GM23338 (cell line): ENCODE results near the gene SRR. TPM values are rescaled to one million over a fixed set of nuclear protein-coding genes. Genes with fewer than 3 reads are reported as not detected.

Experiments used
- ATAC-seq: fragments of 200-7000 bp; cut with Tn5 transposase; 3 replicates; pipeline ENCODE4 v1.9.1; 2020
- DNase-seq: peaks from one replicate; pipeline ENCODE4 v3.0.0-alpha.2; 2015; ENCODE audit warnings: low spot score
- H2AFZ ChIP-seq: fragments of 200-600 bp; sonication (generic); 2 replicates; pipeline ENCODE4 v1.8.0; 2016; ENCODE audit warnings: antibody characterized with exemption, mild to moderate bottlenecking, moderate library complexity
- H3F3A ChIP-seq: fragments of 200-600 bp; sonication (generic); replicated peaks from 2 replicates; pipeline ENCODE4 v1.8.0; 2017; ENCODE audit warnings: antibody characterized with exemption, mixed run types, low read depth
- H3K27ac ChIP-seq: fragments of 200-600 bp; sonication (generic); 2 replicates; pipeline ENCODE4 v1.6.1; 2016; ENCODE audit warnings: low read depth
- H3K27me3 ChIP-seq: fragments of 200-600 bp; sonication (generic); 2 replicates; pipeline ENCODE4 v1.8.0; 2016; ENCODE audit warnings: mild to moderate bottlenecking, mixed run types, moderate library complexity; ENCODE audit not compliant: insufficient read depth
- H3K36me3 ChIP-seq: fragments of 200-600 bp; sonication (generic); 2 replicates; pipeline ENCODE4 v1.8.0; 2016; ENCODE audit warnings: mild to moderate bottlenecking; ENCODE audit not compliant: insufficient read depth
- H3K4me1 ChIP-seq: fragments of 200-600 bp; sonication (generic); 2 replicates; pipeline ENCODE4 v1.8.0; 2016; ENCODE audit warnings: mild to moderate bottlenecking, moderate library complexity; ENCODE audit not compliant: insufficient read depth
- H3K4me2 ChIP-seq: fragments of 200-600 bp; sonication (generic); 2 replicates; pipeline ENCODE4 v1.7.1; 2017; ENCODE audit warnings: mixed run types
- H3K4me3 ChIP-seq: fragments of 200-600 bp; sonication (generic); 2 replicates; pipeline ENCODE4 v1.6.1; 2016; ENCODE audit warnings: mixed run types
- H3K79me2 ChIP-seq: fragments of 200-600 bp; sonication (generic); replicated peaks from 2 replicates; pipeline ENCODE4 v1.8.0; 2017; ENCODE audit warnings: mild to moderate bottlenecking; ENCODE audit not compliant: insufficient read depth
- H3K9me2 ChIP-seq: fragments of 200-600 bp; sonication (generic); 2 replicates; pipeline ENCODE4 v1.8.0; 2017; ENCODE audit not compliant: insufficient read depth
- H4K20me1 ChIP-seq: fragments of 200-600 bp; sonication (generic); replicated peaks from 2 replicates; pipeline ENCODE4 v1.8.0; 2017; ENCODE audit warnings: mild to moderate bottlenecking; ENCODE audit not compliant: insufficient read depth
- H3K27ac Mint-ChIP-seq: 2 replicates; pipeline ENCODE4 v1.8.0; 2020; ENCODE audit warnings: inconsistent platforms, mild to moderate bottlenecking, moderate library complexity, mixed read lengths
- H3K27me3 Mint-ChIP-seq: 3 replicates; pipeline ENCODE4 v1.8.0; 2022; ENCODE audit warnings: low read depth, mild to moderate bottlenecking, moderate library complexity, mixed read lengths, inconsistent platforms; ENCODE audit not compliant: insufficient read depth, poor library complexity
- H3K36me3 Mint-ChIP-seq: 3 replicates; pipeline ENCODE4 v1.8.0; 2021; ENCODE audit warnings: low read depth, mild to moderate bottlenecking, inconsistent platforms, moderate library complexity, mixed read lengths
- H3K4me1 Mint-ChIP-seq: 3 replicates; pipeline ENCODE4 v1.8.0; 2020; ENCODE audit warnings: mild to moderate bottlenecking, inconsistent platforms, mixed read lengths
- H3K4me3 Mint-ChIP-seq: 3 replicates; pipeline ENCODE4 v1.8.0; 2021; ENCODE audit warnings: moderate library complexity, mild to moderate bottlenecking, inconsistent platforms, mixed read lengths
- H3K9me3 Mint-ChIP-seq: 3 replicates; pipeline ENCODE4 v1.8.0; 2020; ENCODE audit warnings: moderate library complexity, mild to moderate bottlenecking, inconsistent platforms, mixed read lengths
- CREB1 ChIP-seq: fragments of 250-450 bp; sonication (Bioruptor Pico); IDR thresholded peaks from 2 replicates; pipeline ENCODE4 v1.5.0; 2020; ENCODE audit warnings: low read depth, mild to moderate bottlenecking, moderate library complexity
- CTCF ChIP-seq, 2 experiments: fragments of 200-600 bp in 1 of 2; sonication (generic) in 1 of 2; conservative IDR thresholded peaks; 2 replicates each; pipeline versions ENCODE4 v1.5.1 to v1.6.1; 2016 to 2017; ENCODE audit warnings: antibody characterized with exemption in 2 of 2, low read depth in 2 of 2, mild to moderate bottlenecking in 2 of 2, moderate library complexity in 1 of 2
- ETS1 ChIP-seq: IDR thresholded peaks from 2 replicates; pipeline ENCODE4 v1.6.1; 2016; ENCODE audit warnings: antibody characterized with exemption
- EZH2phosphoT487 ChIP-seq: fragments of 200-600 bp; sonication (generic); IDR thresholded peaks from one replicate; pipeline ENCODE4 v1.8.1; 2018; ENCODE audit warnings: antibody characterized with exemption; ENCODE audit not compliant: unreplicated experiment
- JUNB ChIP-seq: IDR thresholded peaks from one replicate; pipeline ENCODE4 v1.6.1; 2016; ENCODE audit warnings: antibody characterized with exemption; ENCODE audit not compliant: unreplicated experiment
- NANOG ChIP-seq: IDR thresholded peaks from 2 replicates; pipeline ENCODE4 v1.6.1; 2016; ENCODE audit warnings: antibody characterized with exemption, borderline replicate concordance
- ZNF462 ChIP-seq: fragments of 250-450 bp; sonication (Bioruptor Pico); IDR thresholded peaks from 2 replicates; pipeline ENCODE4 v1.5.0; 2020; ENCODE audit warnings: mild to moderate bottlenecking, moderate library complexity
- polyA plus RNA-seq: library from polyadenylated mRNA; unstranded; fragments of >200 nt; fragmentation: Nextera tagmentation; extraction: Ambion mirVana; gene quantifications from 2 replicates; pipeline ENCODE4 v1.2.1, GENCODE V29; 2016
- total RNA-seq: library from RNA; depleted of rRNA; stranded (reverse); fragments of >200 nt; shearing (Covaris generic); gene quantifications from 2 replicates; pipeline ENCODE4 v1.2.3, GENCODE V29; 2014

Gene SRR
- total and polyA plus RNA-seq, 2 experiments from 2014 or later = 2.8 to 5.4 TPM

- TF ChIP-seq ZNF462 (CRISPR knock-in tag) = no peak
Observed at GRCh38 chr17:2362881-2363280, 59.1 kb downstream of the SRR start (continued).

GRCh38 chr17:2363318-2363717 lies 59.6 kb downstream of the SRR start:
- no peak overlapping the region for H3K27ac ChIP-seq
- H3K36me3 ChIP-seq = no peaks in the 10 kb centered on the region
- no peaks in the 10 kb centered on the region for H3K79me2 ChIP-seq
- Mint-ChIP-seq H3K9me3 (no peaks in the 10 kb centered on the region), H3K27ac (no peak overlapping the region), H3K27me3 (peaks cover 8% of the 10 kb centered on the region), H3K4me1 (peaks cover 6% of the 10 kb centered on the region), H3K4me3 (no peak overlapping the region), H3K36me3 (no peaks in the 10 kb centered on the region)
- H4K20me1 ChIP-seq = no peaks in the 10 kb centered on the region
- no peaks in the 10 kb centered on the region for H3F3A ChIP-seq
- no peaks in the 10 kb centered on the region for H3K4me1 ChIP-seq
- no peak for ATAC-seq
- H3K27me3 ChIP-seq = no peaks in the 10 kb centered on the region
- H2AFZ ChIP-seq = no peak overlapping the region
- H3K4me3 ChIP-seq = no peak overlapping the region
- DNase-seq = no peak
- H3K9me2 ChIP-seq = no peaks in the 10 kb centered on the region
- H3K4me2 ChIP-seq = no peak overlapping the region
- no peak for TF ChIP-seq ETS1
- TF ChIP-seq ZNF462 (CRISPR knock-in tag) = no peak
- TF ChIP-seq EZH2phosphoT487 = no peak
- TF ChIP-seq CREB1 = no peak
- no peak for TF ChIP-seq NANOG
- no peak for TF ChIP-seq CTCF (conservative IDR thresholded peaks at IDR 0.05; ENCODE audit: low read depth in 2 of 2)
- no peak for TF ChIP-seq JUNB
